Stomach (tissue), 4 donors: ENCODE data around the gene DNAH17.

Experiments used
- CTCF ChIP-seq, 7 experiments: fragments of 450-650 bp in 4 of 7; fragments of 200-600 bp in 3 of 7; sonication (generic) in 3 of 7; IDR thresholded peaks; one replicate each; pipeline ENCODE4 v1.5.1; 2016 to 2019; ENCODE audit warnings: antibody characterized with exemption in 7 of 7, control low read depth in 2 of 7, mild to moderate bottlenecking in 1 of 7
- POLR2A ChIP-seq, 4 donors: fragments of 450-650 bp; IDR thresholded peaks; one replicate each; pipeline ENCODE4 v1.6.1; 2016; ENCODE audit warnings: antibody characterized with exemption in 4 of 4, control low read depth in 2 of 4, mild to moderate bottlenecking in 1 of 4, moderate library complexity in 1 of 4

DNA sequence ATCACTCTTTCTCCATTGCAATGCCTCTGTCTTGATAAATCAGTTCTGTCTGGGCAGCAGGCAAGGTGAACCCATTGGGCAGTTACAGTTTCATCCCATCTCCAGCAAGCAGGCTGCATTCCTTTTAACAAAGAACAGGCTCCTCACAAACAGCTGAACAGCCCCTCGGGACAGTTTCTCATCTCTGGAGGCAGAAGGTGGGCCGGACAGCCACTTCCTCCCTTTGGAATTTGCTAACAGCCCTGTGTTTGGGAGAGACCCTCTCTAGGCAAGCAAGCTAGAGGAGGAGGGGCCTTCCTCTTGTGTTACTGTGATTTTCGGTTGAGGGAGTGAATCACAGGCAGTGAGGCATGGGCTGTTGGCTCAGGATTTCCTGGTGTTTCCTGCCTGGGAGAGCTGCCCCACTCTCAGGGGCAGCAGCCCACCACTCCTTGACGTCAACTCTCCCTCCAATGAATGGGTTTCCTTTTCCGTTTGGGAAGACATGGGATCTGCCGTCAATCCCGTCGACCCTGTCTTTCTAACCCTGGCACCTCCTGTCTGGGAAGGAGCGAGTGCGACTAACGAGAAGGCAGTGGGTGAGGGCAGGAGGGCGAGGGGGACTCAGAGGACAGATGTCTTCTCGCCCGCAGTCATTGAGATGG lies 202.4 kb downstream of the DNAH17 start:
- no peak for TF ChIP-seq CTCF (IDR thresholded peaks at IDR 0.05)
- TF ChIP-seq POLR2A (IDR thresholded peaks at IDR 0.05) = no peak
